HG03108 (cell line): Measurements from ENCODE around the gene LIPK.
"Not testable (repeated sequence)": the region's sequence is repeated elsewhere in the genome, so short reads cannot be mapped to it uniquely, and the experiment has no call there.

Experiments used
- ATAC-seq: cut with Tn5 transposase; IDR thresholded peaks from one replicate; pipeline ENCODE4 v1.9.1; 2021; ENCODE audit warnings: moderate library complexity; ENCODE audit not compliant: unreplicated experiment

Gene LIPK, protein sequence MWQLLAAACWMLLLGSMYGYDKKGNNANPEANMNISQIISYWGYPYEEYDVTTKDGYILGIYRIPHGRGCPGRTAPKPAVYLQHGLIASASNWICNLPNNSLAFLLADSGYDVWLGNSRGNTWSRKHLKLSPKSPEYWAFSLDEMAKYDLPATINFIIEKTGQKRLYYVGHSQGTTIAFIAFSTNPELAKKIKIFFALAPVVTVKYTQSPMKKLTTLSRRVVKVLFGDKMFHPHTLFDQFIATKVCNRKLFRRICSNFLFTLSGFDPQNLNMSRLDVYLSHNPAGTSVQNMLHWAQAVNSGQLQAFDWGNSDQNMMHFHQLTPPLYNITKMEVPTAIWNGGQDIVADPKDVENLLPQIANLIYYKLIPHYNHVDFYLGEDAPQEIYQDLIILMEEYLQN

DNA sequence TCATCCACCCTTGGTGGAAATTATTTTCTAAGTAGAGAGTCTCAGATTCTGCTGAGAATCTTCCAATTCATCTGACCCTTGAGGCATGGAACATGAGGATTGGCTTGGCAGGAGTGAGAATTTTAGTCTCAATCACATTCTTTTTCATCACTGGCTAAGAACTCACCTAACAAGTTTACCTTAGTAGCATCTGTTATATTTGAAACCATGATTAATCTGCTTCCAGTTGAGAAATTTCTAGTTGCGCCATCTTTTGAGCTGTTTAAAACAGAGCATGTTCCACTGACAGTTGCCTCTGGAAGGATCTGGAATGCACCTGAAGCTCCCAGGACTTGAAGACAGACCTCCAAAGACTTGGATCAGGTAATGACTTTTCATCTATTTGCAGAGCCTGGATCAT, at the start of gene LIPK:
Gene LIPK, plus strand, starts transcription at position 292 of the 400 bp plus-strand sequence. CDS start 18,295 bp downstream, outside the sequence.
- ATAC-seq = no peak

DNA sequence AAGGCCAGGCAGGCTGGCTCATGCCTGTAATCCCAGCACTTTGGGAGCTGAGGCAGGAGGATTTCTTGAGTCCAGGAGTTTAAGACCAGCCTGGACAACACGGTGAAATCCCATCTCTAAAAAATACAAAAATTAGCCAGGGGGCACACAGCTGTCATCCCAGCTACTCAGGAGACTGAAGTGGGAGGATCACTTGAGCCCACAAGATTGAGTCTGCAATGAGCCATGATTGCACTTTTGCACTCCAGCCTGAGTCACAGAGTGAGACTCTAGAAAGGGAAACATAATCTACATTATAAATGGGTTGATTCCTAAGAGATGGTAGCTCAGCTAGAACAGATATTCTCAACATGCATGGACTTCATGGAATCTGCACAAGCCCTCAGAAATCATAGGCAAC, 48.1 kb upstream of the LIPK start:
- ATAC-seq = no peak

DNA sequence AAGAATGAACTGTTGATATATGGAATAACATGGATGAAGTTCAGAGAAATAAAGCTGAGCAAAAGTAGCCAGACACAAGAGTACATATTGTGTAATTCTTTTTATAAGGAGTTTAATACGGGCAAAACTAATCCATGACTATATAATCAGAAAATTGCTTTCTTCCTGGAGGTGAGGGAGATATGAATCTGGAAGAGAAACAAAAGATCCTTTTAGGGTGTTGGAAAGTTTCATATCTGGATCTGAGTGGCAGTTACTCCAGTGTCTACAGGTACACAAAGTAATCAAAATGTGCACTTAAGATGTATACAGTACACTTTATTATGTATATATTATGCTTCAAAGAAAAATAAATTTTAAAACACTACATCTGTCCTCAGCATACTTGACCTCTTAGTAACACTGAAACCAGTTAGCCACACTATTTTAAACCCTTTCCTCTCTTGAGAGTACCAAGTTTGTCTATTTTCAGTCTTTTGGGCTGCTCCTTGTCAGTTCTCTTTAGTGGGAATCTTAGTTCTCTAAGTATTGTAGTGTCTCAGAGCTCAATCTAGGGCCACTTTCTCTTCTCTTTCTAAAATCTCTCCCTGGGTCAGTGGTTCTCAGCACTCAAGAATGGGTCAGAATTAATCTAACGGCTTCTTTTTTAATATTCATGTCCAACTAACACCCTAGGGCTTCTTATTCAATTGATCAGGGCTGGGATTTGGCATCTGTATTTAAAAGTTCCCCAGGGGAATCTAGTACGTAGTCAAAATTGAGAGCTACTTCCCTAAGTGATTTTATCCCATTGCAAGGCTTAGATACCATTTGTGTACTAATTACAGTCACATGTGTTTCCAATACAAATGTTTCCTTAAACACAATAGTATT, 46.1 kb upstream of the LIPK start:
- ATAC-seq = no peak

DNA sequence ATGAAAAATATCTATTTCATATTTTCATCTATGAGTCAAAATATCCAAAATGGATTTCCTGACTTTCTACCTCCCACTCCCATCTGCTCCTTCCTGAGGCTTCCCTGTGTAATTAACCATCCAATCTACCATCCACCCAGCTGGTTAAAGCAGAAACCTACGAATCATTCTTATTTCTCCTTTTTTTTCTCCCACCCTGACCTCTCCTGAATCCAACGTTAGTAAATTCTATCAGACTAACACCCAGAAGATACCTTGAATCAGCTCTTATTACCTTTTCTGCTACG, 45.5 kb upstream of the LIPK start:
- ATAC-seq = no peak

DNA sequence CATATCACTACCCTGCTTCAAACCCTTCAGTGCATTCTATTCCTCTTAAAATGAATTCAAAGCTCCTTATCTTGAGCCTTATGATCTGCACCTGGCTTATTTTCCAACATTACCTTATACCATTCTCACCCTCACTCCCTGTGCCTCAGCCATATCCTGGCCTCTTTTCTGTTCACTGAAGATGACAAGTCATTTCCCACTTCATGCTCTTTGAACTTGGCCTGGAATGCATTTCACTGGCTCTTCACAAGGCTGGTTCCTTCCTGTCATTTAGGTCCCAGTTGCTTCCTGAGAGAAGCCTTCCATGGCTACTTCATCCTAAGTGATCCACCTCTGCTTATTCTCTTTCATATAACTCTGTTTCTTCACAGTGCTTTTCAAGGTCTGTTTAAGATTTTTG, 45.0 kb upstream of the LIPK start:
- no peak for ATAC-seq

DNA sequence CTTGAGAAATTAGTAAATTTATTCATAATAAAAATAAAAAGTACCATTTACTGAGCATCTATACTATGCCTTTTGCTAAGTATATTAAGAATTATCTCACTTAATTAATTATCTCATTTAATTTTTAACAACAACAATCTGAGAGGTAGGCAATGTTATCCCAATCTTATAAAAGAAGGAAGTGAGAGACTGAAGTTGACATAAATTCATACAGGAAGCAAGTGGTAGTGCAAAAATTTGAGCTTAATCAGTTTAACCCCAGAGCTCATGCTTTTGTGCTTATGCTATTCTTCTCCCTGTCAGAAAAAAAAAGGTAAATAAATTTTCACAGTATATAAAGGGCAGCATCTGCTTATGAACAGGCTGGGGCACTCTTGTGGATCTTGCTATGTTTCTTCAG, 44.5 kb upstream of the LIPK start:
- no peak for ATAC-seq

DNA sequence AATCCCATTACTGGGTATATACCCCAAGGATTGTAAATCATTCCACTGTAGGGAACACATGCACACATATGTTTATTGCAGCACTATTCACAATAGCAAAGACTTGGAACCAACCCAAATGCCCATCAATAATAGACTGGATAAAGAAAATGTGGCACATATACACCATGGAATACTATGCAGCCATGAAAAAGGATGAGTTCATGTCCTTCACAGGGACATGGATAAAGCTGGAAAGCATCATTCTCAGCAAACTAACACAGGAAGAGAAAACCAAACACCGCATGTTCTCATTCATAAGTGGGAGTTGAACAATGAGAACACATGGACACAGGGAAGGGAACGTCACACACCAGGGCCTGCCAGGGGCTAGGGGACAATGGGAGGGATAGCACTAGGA, 42.9 kb upstream of the LIPK start:
- ATAC-seq = not testable (repeated sequence)

DNA sequence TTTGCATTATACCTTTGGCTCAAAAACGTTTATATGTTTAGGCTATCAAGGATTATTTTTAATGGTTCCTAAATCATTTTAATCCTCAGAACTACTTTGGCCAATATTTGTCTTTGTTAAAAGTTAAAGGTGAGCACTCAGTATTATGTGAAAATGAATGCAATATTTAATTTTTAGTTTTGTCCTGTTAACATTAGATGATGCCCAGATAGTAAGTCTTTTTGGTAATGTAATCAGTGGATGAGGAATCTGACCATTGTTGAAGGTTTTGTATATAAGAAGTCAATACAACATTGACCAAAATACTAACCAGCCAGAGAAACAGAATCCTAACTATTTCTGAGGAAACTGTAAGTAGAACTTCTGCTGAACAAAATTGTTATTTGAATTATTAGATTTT, 41.9 kb upstream of the LIPK start, which contains the start of gene LIPF:
Gene LIPF, plus strand, starts transcription at position 301 of the 400 bp plus-strand sequence. CDS start 2,856 bp downstream, outside the sequence.
- no peak for ATAC-seq

DNA sequence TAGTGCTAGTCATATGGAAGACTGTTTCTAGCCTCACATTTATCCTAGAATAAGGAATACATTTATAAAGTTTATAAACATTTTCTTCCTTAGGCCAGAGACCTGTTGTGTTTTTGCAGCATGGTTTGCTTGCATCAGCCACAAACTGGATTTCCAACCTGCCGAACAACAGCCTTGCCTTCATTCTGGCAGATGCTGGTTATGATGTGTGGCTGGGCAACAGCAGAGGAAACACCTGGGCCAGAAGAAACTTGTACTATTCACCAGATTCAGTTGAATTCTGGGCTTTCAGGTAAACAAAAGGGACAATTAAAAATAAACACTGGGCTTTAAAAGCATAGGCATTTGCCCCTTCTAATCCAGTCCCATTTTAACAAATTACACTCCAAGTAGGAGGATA, 37.6 kb upstream of the LIPK start:
- no peak for ATAC-seq

DNA sequence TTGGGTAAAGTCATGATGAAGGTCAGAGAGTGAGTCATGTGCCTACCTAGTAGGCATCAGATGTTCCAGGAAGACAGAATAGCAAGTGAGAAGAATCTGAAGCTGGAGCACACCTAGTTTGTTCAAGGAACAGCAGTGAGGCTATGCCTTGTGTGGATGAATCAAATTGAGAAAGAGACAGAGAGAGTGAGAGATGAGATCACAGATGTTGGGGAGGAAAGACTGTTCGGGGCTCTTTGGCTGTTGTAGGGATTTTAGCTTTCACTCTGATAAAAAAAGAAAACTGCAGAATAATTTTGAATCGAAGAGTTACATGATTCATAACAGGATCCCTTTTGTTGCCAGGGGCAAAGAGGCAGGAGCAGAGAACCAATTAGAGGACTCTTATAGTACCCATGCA, 35.6 kb upstream of the LIPK start:
- ATAC-seq = no peak

DNA sequence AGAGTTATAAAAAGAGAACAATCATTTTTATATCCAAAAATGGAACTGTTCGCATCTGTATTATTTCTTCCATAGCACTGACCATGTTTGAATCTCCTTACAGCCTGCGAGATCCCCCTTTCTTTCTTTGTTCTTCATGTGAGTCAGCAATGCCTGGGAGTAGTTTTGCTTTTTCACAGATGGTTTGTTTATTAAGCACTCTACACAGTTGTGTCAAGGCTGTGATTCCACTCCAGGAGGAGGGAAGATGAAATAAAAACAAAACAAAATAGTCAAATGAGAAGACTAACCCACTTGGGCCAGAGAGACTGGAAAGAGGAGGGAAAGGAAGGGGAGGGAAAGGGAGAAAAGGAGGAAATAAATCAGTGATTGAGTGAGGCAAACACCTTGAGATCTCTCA, 34.0 kb upstream of the LIPK start:
- ATAC-seq = no peak

DNA sequence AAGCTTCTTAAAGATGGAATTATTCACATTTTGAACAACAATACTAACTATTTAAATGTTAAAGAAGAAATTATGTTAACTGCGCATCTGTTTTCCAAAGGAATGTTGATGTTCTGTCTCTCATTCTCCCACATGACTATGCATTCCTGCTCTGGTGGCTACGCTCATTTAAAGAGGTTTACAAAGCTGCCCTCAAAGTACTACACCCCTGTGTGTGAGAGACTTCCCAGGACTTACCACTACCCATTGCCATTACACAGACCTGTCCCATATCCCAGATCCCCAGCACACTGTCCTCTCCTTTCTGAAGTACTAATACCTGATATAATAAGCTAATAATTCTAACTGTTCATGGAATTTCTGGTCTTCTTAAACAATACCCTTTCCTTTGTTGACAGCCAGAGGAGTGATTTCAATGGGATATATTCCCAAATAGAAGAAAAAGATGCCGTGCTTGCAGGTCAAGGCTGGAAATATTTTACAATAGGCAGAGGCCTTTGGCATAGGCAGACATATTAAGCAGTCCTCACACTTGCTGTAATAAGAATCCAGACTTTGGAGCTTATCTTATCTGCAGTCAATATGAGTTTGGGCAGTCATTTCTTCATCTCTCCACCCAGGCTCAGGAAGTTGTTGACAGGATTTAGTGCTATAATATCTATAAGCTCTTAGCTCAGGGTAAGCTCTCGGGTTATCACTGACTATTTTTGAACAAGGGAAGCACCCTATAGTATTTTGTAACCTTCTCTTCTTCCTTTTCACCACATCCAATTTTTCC, 29.6 kb upstream of the LIPK start:
- no peak for ATAC-seq

DNA sequence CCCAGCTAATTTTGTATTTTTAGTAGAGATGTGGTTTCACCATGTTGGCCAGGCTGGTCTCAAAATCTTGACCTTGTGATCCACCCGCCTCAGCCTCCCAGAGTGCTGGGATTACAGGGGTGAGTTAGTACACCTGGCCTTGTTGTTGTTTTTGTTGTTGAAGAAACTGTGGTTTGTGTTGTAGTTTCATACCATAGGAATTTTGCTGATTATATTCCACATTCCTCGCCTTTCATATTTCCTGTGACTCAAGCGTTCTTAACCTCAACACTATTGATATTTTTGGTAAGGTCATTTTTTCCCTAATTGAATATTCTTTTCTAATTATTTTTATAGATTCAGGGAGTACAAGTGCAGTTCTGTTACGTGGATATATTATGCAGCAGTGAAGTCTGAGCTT, 25.1 kb upstream of the LIPK start:
- ATAC-seq = no peak

DNA sequence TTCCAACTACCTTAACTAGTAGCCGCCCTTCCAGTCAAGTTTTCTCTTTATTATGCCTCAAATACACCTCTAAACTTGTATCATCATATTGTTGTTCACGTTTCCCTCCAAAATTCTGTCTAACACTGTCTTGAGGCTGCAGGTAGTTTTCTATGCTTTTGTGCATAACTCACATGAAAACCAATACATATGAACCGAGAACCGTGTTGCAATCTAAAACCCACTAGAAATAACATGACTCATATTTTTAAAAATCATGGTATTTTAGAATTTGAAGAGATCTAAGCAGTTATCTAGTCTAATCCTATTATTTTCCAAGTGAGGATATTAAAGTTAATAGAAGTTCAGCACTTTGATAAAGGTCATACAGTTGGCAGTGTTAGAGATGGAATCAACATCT, 23.6 kb upstream of the LIPK start:
- ATAC-seq = no peak

DNA sequence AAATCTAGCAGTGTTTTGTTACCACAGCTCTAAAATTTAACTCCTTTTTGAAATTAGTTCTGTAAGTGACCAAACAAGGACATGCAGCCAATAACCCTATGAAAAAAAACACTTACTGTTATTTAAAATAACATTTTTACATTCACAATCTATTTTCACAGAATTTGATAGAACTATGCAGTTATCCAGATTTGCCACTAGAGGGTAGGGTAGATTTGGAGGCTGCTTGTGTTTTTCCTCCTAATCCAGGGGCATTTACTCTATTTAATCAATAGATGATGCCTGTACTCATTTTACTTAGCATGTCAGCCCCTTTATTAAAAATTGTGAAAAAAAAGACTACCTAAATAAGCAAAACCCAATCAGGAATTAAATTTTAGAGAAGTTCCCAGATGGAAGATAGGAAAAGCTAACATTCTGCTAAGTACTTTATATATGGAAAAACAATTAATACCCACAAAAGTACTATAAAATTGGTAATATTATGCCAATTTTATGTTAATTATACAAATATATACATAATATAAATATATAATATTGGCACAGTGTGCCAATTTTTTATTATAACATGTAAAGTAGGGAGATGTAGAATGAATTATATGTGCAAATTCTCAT, 18.1 kb upstream of the LIPK start:
- ATAC-seq = no peak

DNA sequence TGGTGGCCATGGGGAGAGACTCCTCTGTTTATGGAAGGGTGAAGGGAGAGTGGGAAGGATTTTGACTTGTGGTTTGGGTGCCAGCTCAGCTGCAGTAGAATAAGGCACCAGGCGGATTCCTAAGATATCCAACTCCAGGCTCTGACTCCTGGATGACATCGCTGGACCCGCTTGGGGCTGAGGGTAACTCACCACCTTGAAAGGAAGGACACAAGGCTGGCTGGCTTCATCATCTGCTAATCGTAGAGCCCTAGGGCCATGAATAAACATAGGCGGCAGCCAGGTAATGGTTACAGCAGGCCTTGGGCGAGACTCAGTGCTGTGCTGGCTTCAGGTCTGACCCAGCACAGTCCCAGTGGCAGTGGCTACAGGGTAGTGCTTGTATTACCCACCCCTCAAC, 16.7 kb upstream of the LIPK start:
- no peak for ATAC-seq

DNA sequence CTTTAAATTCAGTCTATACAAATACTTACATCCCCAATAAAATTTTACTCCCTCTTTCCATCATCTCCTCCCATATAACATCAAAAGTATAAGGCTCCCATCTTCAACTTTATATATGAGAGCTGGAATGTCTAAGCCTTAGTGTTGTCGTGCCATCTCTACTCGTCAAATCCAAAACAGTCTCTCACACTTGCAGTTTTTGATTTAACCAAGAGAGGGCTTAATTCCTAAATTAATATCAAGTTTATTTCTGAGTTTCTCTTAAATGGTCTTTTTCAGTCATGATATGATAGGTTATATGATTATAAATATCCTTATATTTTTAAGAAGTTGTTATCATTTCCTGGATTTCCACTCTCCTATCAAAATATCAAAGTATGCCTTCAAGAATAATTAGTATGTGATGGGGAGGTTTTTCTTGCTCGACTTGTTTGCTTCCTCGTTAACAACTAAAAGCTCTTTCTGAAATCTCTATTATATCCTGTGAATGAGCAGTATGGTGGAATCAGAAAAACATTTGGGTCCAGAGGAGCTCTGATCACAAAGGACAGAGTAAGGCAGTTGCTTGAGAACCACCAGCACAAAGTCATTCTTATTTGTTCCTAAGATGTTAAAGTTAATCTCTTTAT, 12.5 kb upstream of the LIPK start:
- ATAC-seq = no peak

DNA sequence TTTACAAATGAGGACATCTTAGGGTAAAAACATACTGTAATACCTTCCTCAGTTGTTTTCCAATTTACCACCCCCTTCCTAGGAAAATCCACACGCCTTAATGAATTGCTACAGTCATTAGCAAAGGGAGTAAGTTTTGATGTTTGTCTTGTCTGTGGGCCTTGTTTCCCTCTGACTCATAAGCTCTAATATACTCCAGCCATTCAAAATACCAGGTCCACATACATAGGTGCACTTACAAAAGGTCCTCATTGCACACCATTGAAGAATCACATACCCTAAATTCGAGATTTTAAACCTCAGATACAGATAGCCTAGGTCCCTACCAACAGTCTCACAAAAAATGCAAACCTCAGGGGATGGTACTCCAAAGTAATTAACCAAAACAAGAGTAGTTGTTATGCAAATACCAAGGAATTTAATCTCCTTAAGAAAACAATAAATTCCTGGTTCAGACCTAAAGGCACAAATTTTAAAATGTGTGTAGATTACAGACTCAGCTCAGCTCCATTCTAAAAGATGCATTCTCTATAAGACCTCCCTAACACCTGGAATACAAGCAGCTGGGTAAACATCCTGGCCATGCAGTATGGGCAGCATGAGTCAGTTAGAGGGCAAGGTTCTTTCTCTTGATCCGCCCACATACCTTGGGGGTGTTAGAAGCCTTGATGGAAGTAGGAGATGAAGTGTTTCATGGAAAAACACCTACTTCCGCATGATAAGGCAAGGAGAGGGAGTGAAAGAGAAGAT, 3.0 kb upstream of the LIPK start:
- ATAC-seq = no peak

DNA sequence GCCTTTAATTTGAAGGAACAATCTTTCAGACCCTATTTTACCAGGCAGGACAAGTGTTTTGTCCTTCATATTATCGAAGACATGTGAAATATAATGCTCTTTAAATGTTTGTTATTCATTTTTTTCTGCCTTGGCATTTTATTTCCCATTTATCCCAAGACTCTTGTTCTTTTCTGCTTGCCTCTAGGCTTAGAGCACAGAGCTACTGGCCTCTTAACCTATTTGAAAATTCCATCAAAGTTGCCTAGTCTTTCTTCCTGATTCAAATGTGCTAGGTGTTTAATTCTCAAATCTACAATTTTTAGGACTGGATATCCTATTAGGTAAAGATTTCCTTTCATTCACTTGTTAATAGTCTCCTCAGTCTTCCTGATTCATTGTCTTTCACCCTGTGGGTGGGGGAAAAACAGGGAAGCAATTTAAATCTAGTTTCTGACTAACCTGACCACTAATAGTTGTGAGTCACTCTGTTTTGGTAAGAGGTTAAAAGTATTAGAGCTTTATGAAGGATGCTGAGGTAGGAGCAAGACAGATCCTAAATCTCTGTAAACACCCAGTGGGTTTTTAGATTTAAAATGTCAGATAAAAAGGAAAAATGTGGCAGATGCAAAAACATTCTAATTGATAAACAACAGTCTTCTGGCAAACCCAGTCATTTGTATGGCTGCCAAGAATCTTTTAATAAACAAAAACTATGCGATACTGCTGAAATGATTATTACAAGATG, 1.5 kb downstream of the LIPK start:
- no peak for ATAC-seq
